SK-N-SH treated with all-trans-retinoic acid at 6 μM for 48 hours (cell line): ENCODE results near the gene FAR2.

Source experiments
- PATZ1 ChIP-seq: fragments of 250-450 bp; sonication (Bioruptor Pico); IDR thresholded peaks from 2 replicates; pipeline ENCODE4 v1.8.0; 2020; ENCODE audit warnings: mild to moderate bottlenecking, moderate library complexity, borderline replicate concordance
- RARB ChIP-seq: fragments of 250-450 bp; sonication (Bioruptor Pico); IDR thresholded peaks from 2 replicates; pipeline ENCODE4 v1.8.0; 2021; ENCODE audit warnings: mild to moderate bottlenecking, moderate library complexity
- ZFP30 ChIP-seq: fragments of 450-650 bp; formaldehyde crosslinking; IDR thresholded peaks from 2 replicates; pipeline ENCODE4 v1.5.0; 2022; ENCODE audit warnings: mild to moderate bottlenecking, moderate library complexity
- ZNF70 ChIP-seq: fragments of 450-650 bp; formaldehyde crosslinking; IDR thresholded peaks from 2 replicates; pipeline ENCODE4 v1.5.0; 2020; ENCODE audit warnings: mild to moderate bottlenecking, moderate library complexity

- no peak for TF ChIP-seq ZNF70
- no peak for TF ChIP-seq RARB (CRISPR knock-in tag)
- TF ChIP-seq PATZ1 (CRISPR knock-in tag), result no peak
- TF ChIP-seq ZFP30 (CRISPR knock-in tag), result no peak
These were observed 197.8 kb downstream of the FAR2 start for GRCh38 chr12:29346769-29347421.
